HG03460 (cell line): ENCODE data around the gene TGFB2.

Experiments
- ATAC-seq: cut with Tn5 transposase; IDR thresholded peaks from one replicate; pipeline ENCODE4 v1.9.1; 2021; ENCODE audit not compliant: unreplicated experiment

Gene TGFB2

DNA sequence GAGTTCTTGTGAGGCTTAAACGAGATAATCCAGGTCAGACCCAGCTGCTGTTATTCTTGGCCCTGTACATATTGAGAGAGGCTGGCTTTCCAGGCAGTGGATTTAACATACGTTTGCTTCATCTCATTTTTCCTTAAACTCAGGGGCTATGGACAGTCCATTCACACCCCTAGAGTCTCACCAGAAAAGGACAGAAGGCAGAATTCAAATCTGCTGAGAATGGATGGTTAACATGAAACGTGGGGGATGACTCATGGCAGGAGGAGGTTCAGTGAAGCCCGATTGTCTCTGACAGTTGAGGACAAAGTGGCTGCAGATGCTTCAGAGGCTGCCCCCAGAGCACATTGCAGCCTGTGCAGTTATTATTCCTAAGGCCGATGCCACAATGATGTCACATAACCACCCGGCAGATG lies 39.5 kb downstream of the TGFB2 start:
- ATAC-seq: no peak

DNA sequence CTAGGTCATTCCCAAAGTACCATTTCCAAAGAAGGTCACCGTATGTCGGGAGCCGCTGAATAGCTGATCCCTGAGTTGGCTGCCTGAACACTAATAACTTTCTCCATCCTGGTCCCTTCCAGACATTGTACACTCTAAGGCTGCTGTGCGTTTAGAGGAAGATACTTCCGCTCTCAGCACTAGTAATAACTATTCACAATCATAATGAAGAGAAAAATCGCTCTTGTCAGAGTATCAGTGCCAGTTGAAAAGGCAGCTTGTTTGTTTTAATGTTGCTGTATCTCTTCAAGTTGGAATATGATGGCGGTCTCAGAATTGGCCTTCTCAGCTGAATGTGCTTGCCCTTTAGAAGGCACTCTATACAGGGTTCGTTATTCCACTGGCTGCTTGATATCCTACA lies 43.5 kb downstream of the TGFB2 start:
- no peak for ATAC-seq

DNA sequence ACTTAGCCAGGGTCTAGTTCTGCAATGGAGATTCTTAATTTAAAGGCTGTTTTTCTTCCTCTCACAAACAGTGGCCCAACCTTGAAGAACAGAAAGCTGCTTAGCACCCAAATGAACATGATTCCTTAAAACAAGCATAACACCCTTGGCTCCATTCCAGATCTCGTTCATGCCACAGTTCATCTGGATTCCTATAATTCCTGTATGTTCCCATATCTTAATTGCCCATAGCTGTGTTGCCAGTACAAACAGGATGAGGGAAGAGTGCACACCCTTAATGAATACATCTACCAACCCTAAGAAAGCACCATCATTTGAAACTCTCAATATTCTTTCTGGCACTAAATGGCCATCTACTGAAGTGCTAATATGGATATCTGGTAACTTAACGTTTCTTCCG lies 45.5 kb downstream of the TGFB2 start:
- ATAC-seq: no peak

DNA sequence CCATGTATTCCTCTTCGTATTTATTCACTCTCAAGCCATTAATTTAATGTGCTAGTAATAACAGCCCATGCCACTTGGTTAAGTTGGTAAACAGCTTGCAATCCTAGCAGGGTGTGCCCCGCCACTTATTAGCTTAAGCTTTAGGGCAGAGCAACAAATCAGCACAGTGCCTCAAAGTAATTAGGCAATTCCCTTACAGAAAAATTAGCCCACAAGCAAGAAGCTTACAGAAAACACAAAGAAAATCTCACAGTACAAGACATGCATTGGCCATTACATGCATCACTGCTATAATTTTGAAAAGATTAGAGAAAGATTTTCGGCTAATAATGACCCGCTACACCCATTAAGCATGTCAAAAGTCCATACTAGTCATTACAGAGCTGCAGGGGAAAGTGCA lies 47.6 kb downstream of the TGFB2 start:
- ATAC-seq: no peak

DNA sequence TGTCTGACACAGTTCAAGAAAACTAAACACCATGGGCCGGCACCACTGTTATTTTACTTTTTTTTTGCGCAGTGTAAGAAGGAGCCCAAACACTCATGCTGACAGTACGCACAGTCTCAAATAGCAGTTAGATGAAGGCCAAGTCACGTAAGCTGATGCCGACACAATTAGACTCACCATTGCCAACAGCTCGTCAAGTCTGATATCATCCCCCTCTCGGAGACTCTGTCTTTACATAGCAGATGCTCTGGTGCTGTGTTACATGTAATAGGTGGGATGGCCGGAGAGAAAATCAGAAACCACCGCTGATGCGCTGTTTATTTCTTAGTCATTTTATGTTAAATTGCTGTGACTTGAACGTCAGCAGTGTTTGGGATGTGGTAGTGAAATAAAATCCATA lies 49.3 kb downstream of the TGFB2 start:
- ATAC-seq: no peak

DNA sequence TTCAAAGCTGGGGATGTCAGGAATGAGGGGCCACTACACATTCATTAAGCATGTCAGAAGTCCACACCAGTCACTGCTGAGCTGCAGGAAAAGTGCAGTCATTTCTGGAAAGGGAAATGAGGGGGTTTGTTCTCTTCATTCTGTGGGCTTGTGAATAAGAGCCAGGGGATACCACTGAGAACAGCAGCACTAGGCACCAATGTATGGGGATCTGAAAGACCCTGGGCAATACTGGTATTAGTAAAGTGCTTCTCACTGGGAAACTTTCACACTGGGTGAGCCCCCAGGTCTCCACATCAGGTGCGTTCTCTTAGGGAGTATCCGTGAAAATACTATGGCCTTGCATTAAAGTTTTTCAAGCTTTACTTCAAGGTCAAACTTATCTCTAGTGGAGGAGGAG lies 49.9 kb downstream of the TGFB2 start:
- no peak for ATAC-seq

DNA sequence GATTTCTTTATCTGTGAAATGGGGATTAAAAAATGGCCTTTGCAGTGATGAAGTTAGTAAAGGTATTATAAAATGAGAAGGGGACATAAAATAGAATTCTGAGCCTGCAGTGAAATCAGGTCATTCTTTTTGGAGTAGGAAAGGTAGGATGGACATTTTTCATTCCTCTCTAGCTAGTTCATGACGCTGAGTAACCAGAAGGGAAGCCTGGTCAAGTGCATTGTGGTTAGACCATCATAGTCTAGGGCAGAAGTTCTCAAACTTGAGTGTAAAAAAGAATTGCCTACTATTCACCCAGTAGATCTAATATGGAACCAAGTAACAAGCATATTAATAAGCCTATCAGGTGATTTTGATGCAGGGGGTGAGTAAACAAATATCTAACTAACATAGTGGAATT lies 50.8 kb downstream of the TGFB2 start:
- no peak for ATAC-seq

DNA sequence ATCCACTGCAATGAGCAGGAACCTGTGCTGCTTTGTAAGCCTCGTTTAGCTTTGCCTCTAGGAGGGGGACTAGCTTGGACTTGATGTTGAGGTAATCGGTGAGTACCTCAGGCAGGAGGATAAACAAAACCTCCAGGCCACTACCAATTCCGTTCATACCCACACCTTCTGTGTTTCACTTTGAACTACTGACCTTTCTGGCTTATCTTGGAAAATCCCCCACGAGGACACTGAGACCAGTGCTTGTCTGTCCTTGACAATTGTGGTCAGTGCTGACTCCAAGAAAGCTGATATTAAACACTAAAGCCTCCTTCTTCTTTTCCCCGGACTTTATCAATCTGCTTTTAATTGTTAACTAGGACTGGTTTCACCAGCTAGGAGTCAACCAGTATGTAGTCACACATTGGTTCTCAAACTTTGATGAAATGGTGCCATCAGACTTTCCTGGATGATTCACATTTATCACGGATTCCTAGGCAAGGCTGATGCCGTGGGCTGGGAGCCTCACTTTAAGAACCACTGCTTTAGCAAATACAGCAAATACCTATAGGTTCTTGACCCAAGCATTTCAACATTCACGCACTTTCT lies 52.7 kb downstream of the TGFB2 start:
- no peak for ATAC-seq

DNA sequence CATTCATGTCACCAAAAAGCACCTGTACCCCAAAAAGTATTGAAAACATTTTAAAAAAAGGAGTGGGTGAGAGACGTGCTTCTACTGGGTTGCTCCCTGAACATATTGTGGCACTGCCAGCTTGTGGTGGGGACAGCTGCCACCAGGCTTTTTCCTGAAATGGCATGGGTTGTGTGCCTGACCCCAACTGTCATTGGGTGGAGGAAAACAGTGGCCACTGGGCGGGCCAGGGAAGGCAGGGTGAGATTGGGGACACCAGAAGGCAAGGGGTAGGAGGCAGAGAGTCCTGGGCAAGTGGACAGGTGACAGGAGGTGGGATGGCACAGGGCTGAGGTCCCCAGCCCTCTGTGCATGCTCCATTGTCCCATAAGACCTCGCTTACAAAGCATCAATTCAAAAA lies 55.5 kb downstream of the TGFB2 start:
- ATAC-seq: no peak

DNA sequence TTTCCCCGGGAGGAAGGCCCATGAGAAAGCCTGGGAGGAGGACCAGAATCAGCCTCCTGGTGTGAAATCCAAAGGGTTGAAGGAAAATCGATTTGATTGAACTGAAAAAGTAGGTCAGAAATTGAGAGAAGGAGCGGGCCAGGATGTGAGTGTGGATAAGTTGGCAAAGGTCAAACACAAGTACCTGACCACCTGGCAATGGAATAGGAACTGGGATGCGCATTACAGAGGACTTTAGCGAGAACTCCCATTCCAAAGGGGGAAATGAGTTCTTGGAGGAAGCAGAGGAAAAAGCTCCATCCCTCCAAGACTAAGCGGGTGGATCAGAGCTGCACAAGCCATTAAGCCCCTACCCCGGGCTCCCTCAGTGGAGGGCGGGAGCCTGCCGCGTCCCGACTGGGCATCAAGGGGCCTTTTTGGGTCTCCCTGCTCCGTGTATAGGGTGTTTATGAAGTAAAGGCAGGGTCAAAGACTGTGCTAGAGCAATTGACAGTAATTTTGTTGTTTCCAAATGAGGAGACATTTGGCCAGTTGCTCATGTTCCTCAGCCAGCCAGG lies 56.4 kb downstream of the TGFB2 start:
- no peak for ATAC-seq

DNA sequence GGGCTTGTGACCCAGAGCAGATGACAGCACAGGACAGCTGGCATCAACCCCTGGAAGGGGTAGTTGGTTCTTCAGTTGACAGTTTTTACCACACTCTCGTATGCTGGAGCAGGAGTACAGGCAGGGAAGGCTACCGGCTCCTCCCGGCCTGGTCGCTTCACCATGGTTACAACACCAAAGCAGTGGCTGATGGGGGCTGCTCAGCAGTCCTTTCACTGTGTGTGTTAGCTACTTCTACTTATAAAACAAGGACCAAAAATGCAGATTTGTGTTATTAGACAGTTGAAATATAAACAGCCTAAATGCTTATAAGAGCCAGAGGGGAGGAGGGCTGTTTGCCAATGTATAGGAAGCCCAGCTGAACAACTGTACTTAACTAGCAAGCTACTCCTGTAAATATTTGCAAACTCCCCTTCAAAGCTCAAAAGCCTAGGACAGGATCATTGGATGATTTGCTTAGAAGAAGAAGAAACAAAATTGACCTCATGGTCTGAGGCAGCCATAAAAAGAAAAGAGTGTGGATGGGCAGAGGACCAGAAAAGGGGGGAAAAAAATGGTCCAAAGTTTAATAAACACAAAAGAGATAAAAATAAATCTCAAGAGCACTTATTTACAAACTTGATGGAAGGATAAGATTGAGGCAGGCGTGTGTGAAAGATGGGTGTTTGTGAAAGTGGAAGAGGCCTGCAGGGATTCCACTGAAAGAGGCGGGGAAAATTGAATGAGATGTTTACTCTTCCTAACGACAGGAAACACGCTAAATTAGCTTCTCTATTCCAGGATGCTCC lies 57.1 kb downstream of the TGFB2 start:
- ATAC-seq: no peak

DNA sequence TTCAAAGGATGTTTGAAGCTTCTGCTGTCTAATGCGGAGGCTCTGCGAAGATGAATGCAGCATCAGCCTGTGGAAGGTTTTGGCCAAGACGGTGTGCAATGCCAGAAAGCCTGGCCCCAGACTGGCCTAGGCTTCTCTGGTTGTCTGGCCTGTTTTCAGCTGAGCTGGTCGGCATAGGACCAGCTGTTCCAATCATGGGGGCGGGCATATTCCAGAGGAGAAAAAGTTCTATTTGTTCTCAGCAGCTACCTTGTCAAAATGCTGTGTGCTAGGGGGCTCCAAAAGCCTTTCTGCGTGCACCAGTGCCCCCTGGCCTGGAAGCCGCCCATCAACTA lies 57.6 kb downstream of the TGFB2 start:
- ATAC-seq: no peak

DNA sequence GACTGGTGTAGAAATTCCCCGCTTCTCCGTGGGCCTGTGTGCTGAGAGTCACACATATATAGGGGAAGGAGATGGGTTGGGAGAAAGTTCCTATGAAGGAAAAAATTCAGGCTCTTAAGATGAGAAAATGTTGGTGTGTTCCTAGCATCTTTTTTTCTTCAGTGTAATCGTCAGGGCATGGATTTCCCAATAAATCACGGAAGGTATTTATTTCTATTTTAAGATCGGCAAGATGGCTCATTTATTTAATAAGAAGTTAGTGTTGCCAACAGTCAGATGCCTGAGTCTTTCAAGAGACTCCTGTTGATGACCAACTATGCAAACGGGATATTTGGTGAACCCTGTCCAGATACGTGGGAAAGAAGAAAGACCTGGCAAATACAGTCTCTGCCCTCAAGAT lies 58.2 kb downstream of the TGFB2 start:
- no peak for ATAC-seq

DNA sequence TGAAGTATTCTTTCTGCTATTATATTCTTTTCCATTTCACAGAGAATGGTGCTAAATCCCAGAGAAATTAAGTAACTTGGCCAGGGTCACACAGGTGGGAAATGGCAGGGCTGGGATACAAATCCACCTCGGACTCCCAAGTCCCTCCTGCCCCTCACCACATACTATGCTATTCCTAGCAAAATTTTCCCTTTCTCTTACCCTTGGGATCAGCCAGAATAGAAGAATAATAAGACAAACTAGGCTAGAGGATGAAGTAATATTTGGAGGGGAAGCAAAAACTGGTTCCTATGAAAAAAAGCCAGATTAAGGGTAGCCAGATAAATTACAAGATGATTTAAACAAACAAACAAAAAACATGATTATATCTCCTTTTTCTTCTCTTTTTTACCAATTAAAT lies 62.5 kb downstream of the TGFB2 start:
- no peak for ATAC-seq

DNA sequence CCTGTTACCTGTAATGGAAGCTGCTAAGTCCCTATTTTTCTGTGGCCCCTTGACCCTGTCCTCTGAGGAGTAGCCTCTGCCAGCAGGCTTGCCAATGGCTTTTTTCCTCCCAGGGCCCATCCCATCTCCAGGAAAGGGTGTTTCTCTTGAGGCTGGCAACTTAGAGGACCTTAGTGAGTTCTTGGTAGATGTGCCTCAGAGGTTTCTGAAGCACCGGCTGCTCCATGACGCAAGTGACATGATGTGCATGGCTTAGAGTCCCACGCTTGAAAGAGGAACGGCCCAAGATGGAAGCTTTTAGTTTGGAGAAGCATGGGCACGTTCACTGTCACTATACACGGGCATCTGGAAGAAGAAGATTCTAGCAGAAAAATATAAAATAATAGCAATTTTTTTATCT lies 63.0 kb downstream of the TGFB2 start:
- ATAC-seq: no peak

DNA sequence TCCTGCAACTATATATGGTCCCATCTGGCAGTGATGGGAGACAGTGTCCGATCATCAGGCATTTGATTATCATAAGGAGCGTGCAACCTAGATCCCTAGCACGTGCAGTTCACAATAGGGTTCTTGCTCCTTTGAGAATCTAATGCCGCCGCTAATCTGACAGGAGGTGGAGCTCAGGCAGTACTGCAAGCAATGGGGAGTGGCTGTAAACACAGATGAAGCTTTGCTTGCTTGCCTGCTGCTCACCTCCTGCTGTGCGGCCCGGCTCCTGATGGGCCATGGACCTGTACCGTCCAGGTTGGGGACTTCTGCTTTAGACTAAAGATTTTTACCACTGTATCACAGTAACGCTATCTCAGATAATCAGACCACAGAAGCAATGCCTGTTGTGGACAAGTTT lies 63.8 kb downstream of the TGFB2 start:
- no peak for ATAC-seq

DNA sequence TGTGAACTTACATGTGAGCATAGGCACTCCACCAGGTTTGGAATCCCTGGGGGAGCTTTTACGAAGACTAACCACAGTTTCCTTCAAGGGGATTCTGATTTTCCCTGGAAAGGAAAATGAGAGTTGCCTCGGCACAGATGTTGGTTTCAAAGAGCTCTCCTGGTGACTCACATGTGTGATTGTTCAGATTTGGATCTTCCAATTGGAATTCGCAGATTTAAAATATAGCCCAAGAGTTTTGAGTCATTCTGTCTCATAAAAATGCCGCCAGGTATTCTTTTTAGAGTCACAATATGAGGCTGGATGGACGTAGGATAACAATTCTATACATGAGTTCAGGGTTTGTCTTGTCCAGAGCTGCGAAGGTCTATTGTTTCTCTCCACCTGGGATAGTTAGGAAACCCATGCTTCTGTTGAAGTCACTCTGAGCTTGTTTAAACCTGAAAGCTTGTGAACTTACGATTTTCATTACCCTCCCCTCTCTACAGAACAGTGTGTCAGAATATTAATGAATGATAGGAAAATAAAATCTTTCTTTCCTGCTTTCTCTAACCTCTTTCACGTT lies 64.9 kb downstream of the TGFB2 start:
- no peak for ATAC-seq

DNA sequence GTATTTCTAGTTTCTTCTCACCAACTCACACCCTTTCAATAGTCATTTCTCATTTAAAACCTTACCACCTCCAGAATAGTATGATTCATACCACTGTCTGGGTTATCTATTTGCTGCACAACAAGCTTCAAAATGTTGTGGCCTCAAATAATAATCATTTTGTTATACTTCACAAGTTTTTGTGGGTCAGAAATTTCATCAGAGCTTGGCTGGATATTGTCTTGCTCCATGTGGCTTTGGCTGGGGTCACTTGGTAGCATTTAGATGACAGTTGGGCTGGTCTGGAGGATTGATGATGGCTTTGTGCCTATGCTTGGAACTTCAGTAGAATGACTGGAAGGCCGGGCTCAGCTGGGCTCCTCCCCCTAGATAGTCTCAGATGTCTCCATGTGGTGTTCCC lies 66.0 kb downstream of the TGFB2 start:
- no peak for ATAC-seq

DNA sequence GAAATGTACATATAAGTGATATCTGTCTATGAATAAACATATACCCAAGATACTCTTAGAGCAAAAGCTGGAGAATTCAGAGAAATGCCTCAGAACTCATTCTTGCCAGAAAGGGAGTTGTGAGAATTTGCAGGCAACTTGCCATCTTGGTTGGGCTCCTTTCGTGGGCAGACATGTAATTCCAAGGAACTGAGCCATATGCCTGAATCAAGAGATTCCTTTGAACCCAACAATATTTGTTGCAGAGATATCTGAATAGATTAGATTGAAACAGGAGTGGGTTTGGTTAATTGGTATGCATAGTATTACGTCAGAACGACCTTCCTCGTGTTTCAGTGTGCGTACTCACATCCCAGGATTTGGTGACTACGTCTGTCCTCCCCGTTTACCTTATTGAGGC lies 67.0 kb downstream of the TGFB2 start:
- no peak for ATAC-seq

DNA sequence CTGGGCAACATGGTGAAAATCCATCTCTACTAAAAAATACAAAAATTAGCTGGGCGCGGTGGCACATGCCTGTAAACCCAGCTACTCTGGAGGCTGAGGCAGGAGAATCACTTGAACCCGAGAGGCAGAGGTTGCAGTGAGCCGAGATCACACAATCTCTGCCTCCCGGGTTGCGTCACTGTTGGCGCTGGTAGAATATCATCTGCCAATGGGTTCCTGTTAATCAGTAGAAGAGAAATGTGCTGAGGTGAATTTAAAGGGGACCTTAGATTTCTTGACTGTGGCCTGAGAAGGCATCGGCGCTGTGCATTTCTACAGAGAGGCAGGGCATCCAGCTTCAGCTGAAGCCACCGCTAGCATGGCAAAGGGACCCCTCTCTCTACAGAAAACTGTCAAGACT lies 68.0 kb downstream of the TGFB2 start:
- no peak for ATAC-seq

DNA sequence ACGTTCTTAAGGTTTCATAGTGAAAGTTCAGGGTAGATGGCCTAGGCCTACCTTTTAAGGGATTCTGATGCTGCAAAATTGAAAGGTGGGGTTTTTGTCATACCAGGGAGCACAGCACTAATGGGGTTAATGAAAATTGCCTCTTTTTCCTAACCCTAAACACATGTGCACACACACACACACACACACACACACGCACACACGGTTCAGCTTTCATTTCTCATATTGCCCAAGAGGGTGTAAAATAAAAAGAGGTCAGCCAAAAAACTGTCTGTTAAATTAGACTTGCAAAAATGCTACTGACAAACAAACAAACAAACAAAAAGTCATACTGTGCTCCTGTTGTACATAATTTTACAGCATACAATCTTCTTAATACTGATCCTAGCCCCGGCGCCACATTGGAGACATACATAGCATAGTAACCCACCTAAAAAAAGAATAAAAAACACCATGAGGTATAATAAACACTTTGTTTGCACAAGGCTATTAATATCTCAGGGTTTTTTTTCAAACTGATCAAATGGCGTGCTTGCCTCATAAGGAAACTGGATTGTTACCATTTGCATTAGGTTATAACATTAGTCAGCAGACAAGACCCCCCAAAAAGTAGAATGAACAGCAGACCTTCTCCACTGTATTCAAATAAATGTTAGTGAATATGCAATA lies 69.1 kb downstream of the TGFB2 start:
- ATAC-seq: no peak

DNA sequence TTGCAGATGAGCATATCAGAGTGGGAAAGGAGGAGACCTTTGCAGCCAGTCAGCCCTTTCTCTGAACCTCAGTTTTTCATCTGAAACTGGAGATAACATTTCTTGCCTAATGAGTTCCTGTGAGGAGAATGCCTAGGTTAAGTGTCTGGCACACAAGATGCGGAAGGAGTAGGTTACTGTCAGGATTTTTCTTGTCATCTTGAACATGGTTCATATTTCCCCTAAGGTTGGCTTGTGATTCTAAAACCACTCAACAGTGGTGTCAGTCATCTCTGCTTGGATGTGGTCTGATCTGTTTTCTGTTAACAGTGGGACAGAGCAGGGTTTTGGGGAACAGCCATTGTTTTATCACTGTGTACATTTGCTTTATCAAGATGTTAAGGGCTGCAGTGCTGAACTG lies 70.6 kb downstream of the TGFB2 start:
- no peak for ATAC-seq
